GM19043 (cell line): ENCODE data around the gene GPR143.

ENCODE experiments used
- ATAC-seq: cut with Tn5 transposase; IDR thresholded peaks from one replicate; pipeline ENCODE4 v1.9.1; 2021; ENCODE audit warnings: low read depth; ENCODE audit not compliant: unreplicated experiment

GPR143 gene

DNA sequence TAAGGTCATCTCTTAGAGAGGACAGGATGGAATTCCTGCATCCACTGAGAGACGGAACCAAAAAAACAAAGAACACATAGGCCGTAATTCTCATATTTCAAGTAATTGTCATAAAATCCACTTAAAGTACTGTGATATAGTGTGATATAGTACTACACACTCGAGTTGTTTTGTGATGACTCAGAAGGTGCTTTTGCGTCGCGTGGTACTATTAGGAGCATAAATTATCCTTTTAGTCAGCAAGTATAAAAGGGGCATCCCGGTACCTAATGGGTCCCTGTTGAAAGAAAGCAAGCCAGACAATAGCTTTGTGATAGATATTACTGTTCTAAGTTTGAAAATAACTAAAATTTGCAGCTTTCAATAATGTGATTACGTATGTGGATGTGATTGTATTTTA, 55.3 kb downstream of the GPR143 start:
- ATAC-seq: no peak

DNA sequence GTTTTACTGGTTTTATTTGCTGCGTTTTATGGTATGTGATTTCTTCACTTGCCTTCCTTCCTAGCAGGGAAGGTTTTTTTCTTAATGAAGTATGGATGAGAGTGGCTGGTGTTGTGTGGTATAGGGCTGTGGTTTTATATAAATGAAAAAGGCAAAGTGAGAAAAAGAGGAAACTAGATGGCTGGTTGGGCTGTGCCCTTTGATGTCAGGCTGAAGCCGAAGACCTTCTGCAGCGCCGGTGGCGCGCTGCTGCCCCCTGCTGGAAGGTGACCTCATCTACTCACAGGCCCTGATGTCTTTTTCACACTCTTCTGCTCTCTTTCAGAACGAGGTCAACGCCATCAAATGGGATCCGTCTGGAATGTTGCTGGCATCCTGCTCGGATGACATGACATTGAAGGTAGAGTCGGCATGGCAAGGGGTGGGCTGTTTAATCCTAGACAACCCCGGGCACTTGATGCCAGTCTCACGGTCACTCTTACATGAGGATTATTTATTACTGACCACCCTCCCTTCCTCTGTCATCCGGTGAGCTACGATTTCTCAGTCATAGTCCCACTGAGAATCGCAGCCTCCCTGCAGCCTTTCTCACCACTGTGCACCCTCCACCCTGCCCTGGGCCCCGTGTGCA, 56.6 kb downstream of the GPR143 start:
- peak; percentile 76 for ATAC-seq

DNA sequence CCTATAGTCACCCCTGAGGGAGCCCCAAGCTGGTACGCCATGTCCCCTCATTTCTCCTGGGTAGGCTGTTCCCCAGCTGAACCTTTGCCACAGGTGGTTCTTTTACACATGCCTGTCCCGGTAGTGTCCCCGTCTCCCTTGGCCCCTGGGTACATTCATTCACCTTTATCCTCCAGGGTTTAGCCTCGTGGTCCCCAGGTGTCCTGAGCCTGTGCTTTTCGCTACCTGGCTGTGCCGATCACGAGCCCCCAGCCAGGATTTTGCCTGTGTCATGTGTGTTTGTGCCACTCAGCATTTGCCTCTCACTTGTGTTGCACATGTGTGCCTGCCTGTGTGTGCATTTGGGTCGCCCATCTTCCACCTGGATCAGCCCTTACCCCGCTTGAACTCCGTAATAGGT, 57.6 kb downstream of the GPR143 start:
- no peak for ATAC-seq

DNA sequence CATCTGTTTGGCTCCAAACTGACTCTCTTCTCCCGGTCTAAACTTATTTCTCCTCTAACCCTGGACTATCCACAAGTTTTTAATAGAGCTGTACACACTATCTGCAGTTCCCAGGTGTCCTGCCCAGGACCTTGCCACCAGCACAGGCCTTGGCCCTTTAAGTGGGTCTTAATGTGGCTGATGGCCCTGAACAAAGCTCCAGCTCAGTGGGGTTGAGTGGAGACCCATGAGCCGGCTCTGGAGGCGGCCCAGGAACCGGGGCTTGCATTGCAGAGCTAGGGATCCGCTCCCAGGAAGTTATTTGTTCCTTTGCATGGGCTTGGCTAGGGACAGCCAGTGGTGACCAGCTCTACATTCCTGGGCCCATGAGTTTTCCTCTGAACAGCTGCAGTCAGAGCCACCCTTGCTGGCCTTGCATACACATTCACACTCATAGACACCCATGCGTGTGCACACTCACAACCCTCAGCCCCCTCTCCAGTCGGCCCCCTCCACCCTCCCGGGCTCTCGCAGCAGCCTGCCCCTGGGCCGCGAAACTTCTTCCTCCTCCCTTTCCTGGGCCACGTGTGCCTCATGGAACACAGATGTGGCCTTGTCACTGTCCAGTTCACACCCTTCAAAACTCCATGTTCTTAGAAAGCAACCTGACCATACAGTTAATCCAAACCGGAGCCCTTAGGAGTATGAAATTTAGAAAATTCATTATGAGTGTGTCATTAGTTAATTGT, 58.2 kb downstream of the GPR143 start:
- ATAC-seq: no peak

DNA sequence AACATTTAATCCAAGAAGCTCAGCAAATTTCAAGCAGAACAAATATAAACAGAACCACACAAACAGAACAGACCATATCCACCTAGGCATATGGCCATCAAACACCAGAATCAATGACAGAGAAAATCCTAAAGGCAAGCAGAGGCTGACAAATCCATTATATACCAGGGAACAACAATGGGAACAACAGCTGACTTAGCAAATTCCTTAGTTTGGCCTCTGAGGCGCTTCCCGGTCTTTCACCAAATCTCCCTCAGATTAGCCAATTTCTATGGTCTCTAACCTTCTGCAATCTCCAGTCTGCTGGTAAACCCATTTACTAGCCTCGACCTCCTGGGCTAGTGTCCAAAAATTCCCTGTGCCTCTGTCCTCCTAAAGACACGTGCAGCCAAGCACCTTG, 59.2 kb downstream of the GPR143 start:
- no peak for ATAC-seq

DNA sequence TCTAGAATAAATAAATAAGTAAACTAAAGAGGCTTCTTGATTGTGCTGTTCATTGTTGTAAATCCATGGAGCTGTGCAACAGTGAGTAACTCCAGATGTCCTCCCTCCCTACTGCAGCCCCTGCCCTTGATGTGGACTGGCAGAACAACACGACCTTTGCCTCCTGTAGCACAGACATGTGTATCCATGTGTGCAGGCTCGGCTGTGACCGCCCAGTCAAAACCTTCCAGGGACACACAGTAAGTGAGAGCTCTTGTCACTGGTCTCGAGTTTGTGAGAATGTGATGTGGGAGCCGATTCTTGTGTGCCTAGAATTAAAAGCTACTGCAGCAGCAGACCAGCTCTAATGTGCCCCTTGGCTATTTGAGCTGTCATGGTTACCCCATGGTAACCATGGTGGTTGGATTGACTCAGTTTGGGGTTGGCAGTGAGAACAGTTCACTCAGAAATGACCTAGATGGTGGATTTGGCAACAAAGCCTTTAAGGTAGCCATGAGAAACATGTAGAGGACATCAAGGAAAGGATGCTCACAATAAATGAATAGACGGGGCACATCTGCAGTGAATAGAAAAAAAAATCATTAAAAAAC, 60.7 kb downstream of the GPR143 start:
- ATAC-seq: no peak

DNA sequence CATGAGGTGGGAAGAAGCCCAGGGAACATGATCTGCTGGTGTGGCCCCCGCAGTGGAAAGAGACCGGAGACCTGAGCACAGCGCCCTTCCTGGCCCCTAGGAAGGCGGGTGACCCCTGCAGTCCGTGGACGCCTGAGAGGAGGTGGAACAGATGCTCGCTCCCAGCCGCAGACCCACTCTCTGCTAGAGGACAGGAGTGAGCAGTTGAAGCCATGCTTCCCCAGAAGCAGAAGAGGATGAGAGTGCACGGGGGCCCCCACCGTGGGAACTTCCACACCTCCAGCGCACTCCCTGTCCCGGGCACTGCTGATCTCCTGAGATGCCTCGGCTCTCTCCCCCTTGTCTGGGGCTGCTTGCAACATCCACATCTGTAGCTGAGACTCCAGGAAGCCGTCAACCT, 62.2 kb downstream of the GPR143 start:
- ATAC-seq: no peak

DNA sequence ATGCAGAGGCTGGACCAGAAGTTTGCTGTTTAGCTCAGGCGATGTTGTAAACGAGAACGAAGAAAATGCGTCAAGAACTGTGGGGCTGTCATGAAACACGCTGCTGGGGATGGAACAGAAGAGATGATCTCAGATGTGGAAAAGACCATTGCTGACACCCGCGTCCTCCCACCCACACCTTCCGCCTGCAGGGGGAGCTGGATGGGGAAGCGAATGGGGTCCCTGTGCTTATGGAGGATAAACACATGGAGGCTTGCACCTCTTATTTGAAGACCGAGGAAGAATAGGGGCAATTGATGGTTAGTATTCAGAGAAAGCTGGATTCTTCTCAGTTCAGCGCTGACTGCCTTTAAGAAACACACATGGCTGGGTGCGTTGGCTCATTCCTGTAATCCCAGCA, 63.9 kb downstream of the GPR143 start:
- ATAC-seq: no peak

DNA sequence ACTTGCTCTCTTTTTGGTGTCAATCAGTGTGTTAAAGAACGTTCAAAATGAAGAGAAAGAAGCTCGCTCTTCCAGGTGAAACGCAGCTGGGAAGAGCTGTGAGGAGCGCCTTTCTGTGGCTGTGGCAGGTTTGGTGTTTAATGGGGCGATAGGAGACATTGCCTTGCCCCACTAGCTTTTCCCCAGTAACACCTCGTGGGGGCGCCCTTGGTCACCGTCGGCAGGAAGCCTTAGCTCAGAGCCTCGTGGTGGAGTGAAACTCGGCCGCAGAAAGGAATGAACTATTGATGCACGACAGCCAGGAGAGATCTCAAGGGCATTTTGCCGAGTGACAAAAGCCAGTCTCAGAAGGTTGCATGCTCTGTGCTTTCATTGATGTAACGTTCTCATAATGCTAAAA, 65.1 kb downstream of the GPR143 start:
- no peak for ATAC-seq

DNA sequence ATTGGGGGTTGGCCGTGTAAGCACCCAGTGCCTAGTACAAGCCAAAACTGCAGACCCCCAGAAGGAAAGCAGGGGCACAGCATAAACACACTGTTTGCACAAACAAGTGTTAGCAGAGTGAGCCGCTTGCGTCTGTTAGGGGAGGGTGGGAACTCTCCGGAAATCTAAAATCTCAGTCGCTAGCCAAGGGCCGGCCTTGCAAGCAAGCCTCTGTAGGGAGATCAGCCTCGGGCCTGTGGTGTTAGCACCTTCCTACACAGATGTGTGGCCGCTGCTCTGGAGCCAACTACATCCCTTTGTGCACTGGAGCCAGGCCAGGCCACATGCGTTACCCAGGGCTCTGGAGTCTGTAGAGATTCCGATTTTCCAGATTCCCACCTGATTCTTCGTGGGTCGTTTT, 67.1 kb downstream of the GPR143 start:
- ATAC-seq: no peak

DNA sequence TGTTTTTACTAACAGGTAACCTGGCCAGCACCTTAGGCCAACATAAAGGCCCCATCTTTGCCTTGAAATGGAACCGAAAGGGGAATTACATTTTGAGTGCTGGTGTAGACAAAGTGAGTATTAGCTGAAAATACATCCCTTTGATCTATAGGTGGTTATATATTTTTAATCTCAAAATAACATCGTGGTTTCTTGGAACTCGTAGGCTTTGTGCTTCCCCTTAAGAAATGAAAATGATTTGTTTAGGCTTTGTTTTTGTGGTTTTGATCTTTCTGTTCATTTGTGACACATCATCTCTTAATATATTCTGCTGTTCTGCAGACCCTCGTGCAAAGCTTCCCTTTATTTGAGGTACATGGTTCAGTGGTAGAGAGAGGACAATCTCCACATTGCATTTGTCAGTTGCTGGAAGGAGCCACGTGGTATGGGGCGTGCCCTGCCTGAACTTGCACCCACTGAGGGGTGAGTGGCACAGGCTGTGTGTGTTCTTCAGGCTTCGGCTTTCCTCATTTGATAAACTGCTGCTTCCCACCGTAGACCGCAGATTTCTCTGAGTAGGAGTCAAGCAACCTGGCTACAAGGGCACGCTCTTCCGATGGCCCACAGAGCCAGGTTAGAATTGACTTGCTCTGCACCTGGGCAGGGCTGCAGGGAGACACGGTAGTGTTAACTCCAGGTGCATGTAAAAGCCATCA, 72.2 kb downstream of the GPR143 start:
- no peak for ATAC-seq

DNA sequence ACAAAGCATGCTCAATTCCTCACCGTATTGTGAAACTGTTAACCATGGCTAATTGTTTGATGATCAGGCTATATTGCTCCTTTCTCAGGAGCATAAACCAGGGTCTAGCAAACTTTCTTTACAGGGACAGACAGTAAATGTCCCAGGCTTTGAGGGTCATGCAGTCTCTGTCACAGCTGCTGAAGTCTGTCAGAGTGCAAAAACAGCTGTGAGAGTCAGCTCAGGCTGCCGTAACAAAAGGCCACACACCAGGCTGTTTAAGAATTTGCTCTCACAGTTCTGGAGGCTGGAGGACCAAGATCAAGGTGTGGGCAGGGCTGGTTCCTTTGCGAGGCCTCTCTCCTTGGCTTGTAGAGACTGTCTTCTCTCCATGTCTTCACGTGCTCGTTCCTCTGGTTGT, 75.6 kb downstream of the GPR143 start:
- ATAC-seq: no peak

DNA sequence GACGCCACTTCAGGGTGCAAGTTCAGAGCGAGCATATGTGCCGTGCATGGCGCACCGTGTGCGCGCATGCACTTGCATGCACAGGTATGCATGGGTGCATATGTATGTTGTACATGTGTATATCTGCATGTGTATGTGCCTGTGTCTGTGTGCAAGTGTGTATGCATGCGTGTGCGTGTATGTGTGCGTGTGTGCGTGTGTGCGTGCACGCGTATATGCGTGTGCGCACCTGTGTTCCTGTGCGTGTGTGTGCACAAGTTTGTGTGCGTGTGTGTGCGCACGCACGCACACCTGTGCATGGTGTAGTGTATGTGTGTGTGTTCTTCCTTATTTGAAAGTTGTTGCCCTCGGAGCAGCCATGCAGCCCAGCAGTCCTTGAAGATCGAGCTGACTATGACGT, 76.8 kb downstream of the GPR143 start:
- ATAC-seq: no peak

DNA sequence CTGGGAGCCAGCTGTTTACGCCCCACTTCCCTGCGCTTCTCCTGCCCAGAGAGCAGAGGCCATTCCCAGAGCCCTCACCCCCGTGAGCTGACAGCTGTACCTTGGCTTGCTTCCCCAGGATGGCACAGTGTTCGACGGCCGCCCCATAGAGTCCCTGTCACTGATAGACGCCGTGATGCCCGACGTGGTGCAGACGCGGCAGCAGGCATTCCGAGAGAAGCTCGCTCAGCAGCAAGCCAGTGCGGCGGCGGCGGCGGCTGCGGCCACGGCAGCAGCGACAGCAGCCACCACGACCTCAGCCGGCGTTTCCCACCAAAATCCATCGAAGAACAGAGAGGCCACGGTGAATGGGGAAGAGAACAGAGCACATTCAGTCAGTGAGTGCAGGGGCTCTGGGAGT, 77.7 kb downstream of the GPR143 start:
- no peak for ATAC-seq

DNA sequence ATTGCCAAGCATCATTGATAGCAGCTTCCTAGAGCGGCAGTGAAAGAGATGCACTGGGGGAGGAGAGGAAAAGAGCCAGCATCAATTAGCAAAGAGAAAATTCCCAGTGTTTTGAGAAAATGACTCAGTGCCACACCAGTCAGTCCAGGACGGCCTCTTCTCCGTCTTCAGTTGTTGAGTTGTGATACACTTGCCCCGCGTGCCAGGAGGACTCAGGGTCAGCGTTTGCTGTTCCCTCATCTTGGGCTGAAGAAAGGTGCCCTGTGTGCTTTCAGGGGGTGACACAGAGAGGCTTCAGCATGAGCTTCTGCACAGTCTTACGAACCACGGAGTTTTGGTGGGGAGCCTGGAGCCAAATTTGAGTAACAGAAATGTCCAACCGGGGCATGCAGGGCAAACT, 82.3 kb downstream of the GPR143 start:
- no peak for ATAC-seq

DNA sequence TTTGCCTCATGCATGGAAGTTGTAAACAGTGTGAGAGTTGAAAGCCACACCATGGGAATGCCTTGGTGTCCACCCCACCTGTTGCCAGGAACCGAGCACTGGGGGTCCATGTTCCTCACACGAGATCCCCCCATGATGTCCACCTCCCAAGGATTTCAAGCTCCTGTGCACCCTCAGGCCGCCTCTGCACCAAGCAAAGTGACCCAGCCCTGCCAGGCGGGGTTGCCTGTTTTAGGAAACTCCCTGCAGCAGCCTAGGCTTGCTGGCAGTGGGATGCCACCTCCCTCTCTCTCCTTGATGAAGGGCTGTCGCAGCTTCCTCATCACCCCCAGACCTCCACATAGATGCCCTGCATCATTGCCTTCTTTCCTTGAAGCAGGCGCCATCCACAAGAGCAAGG, 82.8 kb downstream of the GPR143 start:
- ATAC-seq: no peak

DNA sequence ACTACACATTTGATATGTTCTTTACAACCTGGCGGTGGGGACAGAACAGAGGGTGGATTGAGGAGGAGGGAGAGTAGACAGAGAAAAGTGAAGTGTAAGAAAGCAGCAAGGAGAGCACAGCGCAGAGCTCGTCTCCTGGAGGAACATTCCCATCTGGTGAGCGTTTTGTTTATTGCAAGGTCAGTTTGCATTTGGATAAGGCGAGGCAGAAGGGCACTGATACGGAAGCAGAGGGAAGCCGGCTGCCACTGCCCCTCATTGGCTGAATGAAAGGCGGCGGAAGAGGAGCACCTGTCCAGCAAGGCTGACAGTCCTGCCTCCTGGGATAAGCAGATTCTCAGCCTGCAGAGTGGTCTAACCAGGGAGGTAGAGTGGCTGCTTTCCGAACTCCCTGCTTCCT, 83.2 kb downstream of the GPR143 start:
- no peak for ATAC-seq

DNA sequence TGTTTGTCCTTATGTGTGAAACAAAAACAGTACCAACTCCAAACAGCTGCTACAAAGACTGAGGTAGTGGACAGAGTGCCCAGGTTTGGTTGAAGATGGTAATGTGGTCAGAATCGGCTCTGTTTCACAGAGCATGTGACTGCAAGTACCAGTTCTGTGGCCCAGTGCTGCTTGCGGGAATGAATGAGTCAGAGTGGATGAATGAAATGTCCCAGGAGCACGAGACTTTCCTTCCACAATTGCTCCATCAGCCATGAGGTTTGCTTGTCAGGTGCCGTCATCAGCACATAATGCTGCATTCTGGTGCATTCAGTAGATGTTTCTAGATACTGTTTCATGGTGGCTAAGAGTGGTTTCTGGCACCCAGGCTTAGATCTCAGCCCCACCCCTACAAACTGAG, 84.2 kb downstream of the GPR143 start:
- ATAC-seq: no peak

DNA sequence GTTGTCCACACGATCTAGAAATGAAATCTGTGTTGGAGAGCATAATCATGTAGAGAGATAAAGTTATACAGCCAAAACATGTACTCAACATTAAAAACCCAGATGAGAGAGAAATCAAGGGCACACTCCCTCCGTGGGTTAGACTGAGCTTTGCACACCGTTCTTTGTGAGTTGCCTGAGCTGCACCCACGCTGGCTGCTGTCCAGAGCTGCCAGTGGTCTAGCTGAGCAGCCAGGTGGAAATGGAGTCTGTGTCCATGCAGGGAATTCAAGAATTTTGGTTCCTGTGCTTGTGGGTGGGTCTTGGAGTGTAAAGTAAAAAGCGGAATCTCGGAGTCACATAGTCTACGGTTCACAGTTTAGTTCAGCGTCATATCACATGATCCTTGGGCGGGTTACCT, 84.6 kb downstream of the GPR143 start:
- no peak for ATAC-seq

DNA sequence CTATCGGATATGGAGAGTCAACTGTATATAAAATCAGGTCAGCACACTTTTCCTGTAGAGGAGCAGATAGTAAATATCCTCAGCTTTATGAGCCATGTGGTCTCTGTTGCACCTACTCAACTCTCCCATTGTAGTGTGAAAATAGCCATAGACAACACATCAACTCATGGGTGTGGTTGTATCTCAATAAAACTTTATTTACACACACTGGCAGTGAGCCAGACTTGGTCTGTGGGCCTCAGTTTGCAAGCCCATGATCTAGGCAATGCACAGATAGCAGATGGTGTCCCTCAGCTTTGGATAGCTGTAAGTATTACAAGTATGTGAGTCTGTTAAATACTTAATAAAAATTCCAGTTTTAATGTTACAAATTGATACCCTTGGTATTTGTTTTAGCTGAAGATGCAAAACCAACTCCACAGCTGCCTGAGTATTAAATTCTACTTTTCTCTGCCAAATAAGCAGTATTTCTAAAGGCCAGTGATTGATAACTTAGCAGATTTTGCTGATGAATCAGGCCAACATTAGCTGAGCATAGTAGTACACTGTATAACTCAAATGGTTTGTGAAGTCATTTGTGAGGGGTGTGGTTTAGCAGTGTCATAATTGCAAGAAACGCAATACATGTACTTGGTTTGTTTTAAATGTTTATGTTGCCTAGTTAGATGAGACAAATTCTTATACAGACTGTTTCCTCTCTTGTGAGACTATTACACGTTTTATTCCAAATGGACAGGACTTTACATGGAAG, 87.3 kb downstream of the GPR143 start:
- ATAC-seq: no peak
